Measurements from ENCODE around the gene ALG8. TPM values are rescaled to one million over a fixed set of nuclear protein-coding genes. Genes with fewer than 3 reads are reported as not detected.

Gene ALG8
- total and polyA plus RNA-seq, 2 of the 8 experiments (the other 6 are each of a cell fraction or from before 2014, with no cell fraction given), result 66.7 to 84.3 TPM

- no peak for TF ChIP-seq CHD7 (IDR thresholded peaks at IDR 0.05; ENCODE audit: insufficient replicate concordance, low read length)
- peak; percentile 71; the same call in 1 of the 2 replicates for TF ChIP-seq CREB1 (IDR thresholded peaks at IDR 0.05)
- no peak for TF ChIP-seq CEBPB (IDR thresholded peaks at IDR 0.05; ENCODE audit: low read depth, low read length)
- TF ChIP-seq SP1 (IDR thresholded peaks at IDR 0.05; ENCODE audit: low read depth, low read length), result peak; percentile 54; the same call in 1 of the 2 replicates
- TF ChIP-seq TAF7 (optimal IDR thresholded peaks at IDR 0.05; ENCODE audit: borderline replicate concordance, low read depth, low read length), result no peak
- peak; percentile 94 for TF ChIP-seq ASH2L (IDR thresholded peaks at IDR 0.05; ENCODE audit: low read length)
- peak; percentile 15 to 61; a peak in 2 of 4 replicates for TF ChIP-seq SIN3A (conservative IDR thresholded peaks at IDR 0.05 in 1 of 2, IDR thresholded peaks at IDR 0.05 in 1 of 2; ENCODE audit: low read depth in 1 of 2, low read length in 2 of 2)
- TF ChIP-seq CHD1 (IDR thresholded peaks at IDR 0.05; ENCODE audit: low read depth, low read length), result no peak
Observed at GRCh38 chr11:78188286-78189173, 49.1 kb upstream of the ALG8 start, which contains the start of the genes KCTD21 and USP35 (continued).
